Endodermal cell (in vitro differentiated cells): ENCODE measurements around the gene GKN1. TPM values are rescaled to one million over a fixed set of nuclear protein-coding genes. Genes with fewer than 3 reads are reported as not detected.

Source experiments
- DNase-seq: peaks from one replicate; pipeline ENCODE4 v3.0.0-alpha.2; 2017
- H3K27ac ChIP-seq: 2 replicates; pipeline ENCODE4 v1.5.1; 2013; ENCODE audit warnings: mild to moderate bottlenecking, low read depth, low read length, moderate library complexity
- H3K27me3 ChIP-seq: 2 replicates; pipeline ENCODE4 v1.6.1; 2013; ENCODE audit warnings: mild to moderate bottlenecking, low read length, moderate library complexity; ENCODE audit not compliant: insufficient read depth, control insufficient read depth, poor library complexity, severe bottlenecking
- H3K36me3 ChIP-seq: 2 replicates; pipeline ENCODE4 v1.7.0; 2013; ENCODE audit warnings: mild to moderate bottlenecking, low read length, moderate library complexity; ENCODE audit not compliant: control insufficient read depth, insufficient read depth
- H3K4me1 ChIP-seq: one replicate; pipeline ENCODE4 v1.7.0; 2013; ENCODE audit warnings: low read length; ENCODE audit not compliant: control insufficient read depth, insufficient read depth
- H3K4me3 ChIP-seq: 2 replicates; pipeline ENCODE4 v1.5.1; 2013; ENCODE audit warnings: mild to moderate bottlenecking, low read length, moderate library complexity
- H3K9ac ChIP-seq: 2 replicates; pipeline ENCODE4 v1.6.1; 2013; ENCODE audit warnings: mild to moderate bottlenecking, low read length, moderate library complexity; ENCODE audit not compliant: poor library complexity, severe bottlenecking; ENCODE audit errors: extremely low read depth
- H3K9me3 ChIP-seq: 2 replicates; pipeline ENCODE4 v1.6.1; 2013; ENCODE audit warnings: mild to moderate bottlenecking, low read length, moderate library complexity; ENCODE audit not compliant: control insufficient read depth
- H3K27ac Mint-ChIP-seq: 2 replicates; pipeline ENCODE4 v1.8.0; 2020; ENCODE audit warnings: mixed read lengths
- H3K27me3 Mint-ChIP-seq: 2 replicates; pipeline ENCODE4 v1.8.0; 2021; ENCODE audit warnings: mild to moderate bottlenecking, mixed read lengths; ENCODE audit not compliant: insufficient read depth
- H3K36me3 Mint-ChIP-seq: 2 replicates; pipeline ENCODE4 v1.8.0; 2020; ENCODE audit warnings: low read depth, mixed read lengths
- H3K4me1 Mint-ChIP-seq: 2 replicates; pipeline ENCODE4 v1.8.0; 2020; ENCODE audit warnings: mixed read lengths
- H3K4me3 Mint-ChIP-seq: 2 replicates; pipeline ENCODE4 v1.8.0; 2020; ENCODE audit warnings: mild to moderate bottlenecking, moderate library complexity, mixed read lengths
- H3K9me3 Mint-ChIP-seq: 2 replicates; pipeline ENCODE4 v1.8.0; 2020; ENCODE audit warnings: mild to moderate bottlenecking, mixed read lengths
- WGBS, 2 experiments: methylation state at CpG; one replicate each; pipeline versions ENCODE4 v1.1.5 to v1.1.7; 2013; ENCODE audit warnings: missing lambda C conversion rate in 2 of 2, mixed read lengths in 1 of 2; ENCODE audit not compliant: insufficient coverage in 1 of 2, insufficient read length in 1 of 2; 5-methylcytosine and 5-hydroxymethylcytosine counted together
- total RNA-seq, 2 donors: library from RNA; stranded (reverse); fragmentation: NEBNext Ultra II Directional in 1 of 2; extraction: Animal tissue kit (Norgen Biotek cat#: 25700) in 1 of 2; gene quantifications; 2 replicates in 1 of 2; 3 replicates in 1 of 2; pipeline ENCODE4 v1.2.1, GENCODE V29; 2021
- TF ChIP-seq, protein P1 (sequence below): fragments of 200-600 bp; sonication (generic); conservative IDR thresholded peaks from 2 replicates; pipeline ENCODE4 v1.5.0; 2021; ENCODE audit warnings: antibody characterized with exemption, mild to moderate bottlenecking

Gene GKN1
- total RNA-seq, 2 donors from 2014 or later = not detected

DNA sequence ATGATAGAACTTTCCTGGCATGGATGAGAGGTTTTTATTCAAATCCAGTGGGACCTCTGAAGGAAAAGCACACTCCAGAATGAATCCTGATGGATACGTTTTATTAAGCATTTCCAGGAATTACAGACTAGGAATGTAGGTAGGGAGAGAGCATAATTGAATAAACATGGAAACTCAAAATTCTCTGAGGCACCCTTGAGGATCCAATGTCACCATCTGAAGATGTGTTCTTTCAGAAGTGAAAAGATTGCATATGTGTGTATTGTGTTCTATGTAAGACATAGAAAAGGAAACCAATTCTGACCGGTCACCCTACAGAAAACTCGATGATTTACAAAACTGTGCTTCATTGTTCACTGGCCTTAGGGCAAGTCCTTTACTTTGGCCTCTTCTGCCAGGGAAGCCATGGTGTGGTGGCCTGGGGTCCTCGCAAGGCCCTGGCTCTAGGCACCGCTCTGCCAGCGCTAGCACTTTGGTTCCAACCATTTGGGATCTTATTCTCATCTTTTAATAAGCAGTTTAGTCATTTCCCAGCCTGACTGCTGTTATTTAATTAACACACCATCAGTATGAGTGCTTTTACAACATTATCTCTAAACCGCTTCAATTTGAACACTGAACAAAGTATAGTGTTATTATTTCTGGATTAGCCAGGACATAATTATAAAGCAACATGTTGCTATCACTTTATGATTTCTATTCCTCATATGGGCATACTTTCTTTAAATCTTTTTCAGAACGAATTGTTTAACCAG is 4.5 kb upstream of the GKN1 start:
- 82 to 84% methylated on average over 7 to 8 of the region's 8 CpGs for WGBS, 2 experiments

DNA sequence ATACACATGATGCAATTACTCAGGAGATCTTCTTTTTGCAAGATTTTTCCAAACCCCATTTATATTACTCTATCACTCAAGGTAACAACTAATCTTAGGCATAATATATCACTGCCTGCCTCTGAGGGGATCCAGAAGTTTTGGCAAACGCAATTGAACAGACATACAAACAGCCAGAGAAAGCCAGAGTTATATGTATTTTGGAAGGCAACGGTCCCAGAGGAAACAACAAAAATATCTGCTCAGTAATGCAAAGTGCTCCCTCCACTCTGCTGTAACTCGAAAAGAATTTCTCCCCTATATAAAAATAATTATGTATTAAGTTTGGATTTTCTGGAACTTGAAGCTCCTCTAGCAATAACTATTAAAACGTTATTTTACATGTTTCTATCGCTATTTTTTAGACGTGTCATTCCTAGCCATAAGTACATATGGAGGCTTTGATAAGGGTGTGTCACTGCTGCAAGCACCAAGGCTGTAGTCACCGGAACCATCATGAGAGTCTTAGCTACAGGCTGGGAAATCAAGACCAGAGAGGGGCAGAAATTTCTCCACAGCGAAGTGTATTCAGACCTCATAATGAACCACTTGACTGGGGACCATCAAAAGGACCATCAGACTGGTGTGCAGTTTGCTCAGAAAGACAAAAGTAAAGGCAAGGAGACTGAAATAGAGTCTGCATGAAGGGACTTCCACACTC is 3.7 kb upstream of the GKN1 start:
- H3K4me1 Mint-ChIP-seq = no peaks in the 10 kb centered on the region
- no peaks in the 10 kb centered on the region for H3K36me3 Mint-ChIP-seq
- WGBS, 2 experiments = 91 to 94% methylated on average over 6 to 7 of the region's 8 CpGs
- Histone ChIP-seq H3K9ac (no peak overlapping the region), H3K9me3 (no peaks in the 10 kb centered on the region), H3K36me3 (no peaks in the 10 kb centered on the region), H3K4me1 (no peaks in the 10 kb centered on the region), H3K4me3 (no peak overlapping the region), H3K27me3 (peaks cover 5% of the 10 kb centered on the region), H3K27ac (no peak overlapping the region)
- no peak overlapping the region for H3K4me3 Mint-ChIP-seq
- no peak for DNase-seq
- H3K27ac Mint-ChIP-seq = no peak overlapping the region
- no peaks in the 10 kb centered on the region for H3K9me3 Mint-ChIP-seq
- H3K27me3 Mint-ChIP-seq = no peaks in the 10 kb centered on the region
- TF ChIP-seq, protein P1, sequence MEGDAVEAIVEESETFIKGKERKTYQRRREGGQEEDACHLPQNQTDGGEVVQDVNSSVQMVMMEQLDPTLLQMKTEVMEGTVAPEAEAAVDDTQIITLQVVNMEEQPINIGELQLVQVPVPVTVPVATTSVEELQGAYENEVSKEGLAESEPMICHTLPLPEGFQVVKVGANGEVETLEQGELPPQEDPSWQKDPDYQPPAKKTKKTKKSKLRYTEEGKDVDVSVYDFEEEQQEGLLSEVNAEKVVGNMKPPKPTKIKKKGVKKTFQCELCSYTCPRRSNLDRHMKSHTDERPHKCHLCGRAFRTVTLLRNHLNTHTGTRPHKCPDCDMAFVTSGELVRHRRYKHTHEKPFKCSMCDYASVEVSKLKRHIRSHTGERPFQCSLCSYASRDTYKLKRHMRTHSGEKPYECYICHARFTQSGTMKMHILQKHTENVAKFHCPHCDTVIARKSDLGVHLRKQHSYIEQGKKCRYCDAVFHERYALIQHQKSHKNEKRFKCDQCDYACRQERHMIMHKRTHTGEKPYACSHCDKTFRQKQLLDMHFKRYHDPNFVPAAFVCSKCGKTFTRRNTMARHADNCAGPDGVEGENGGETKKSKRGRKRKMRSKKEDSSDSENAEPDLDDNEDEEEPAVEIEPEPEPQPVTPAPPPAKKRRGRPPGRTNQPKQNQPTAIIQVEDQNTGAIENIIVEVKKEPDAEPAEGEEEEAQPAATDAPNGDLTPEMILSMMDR = no peak

More for the DNA sequence above, 4.5 kb upstream of the GKN1 start:
- Mint-ChIP-seq H3K27ac (no peak overlapping the region), H3K4me3 (no peak overlapping the region), H3K27me3 (no peaks in the 10 kb centered on the region), H3K9me3 (no peaks in the 10 kb centered on the region), H3K4me1 (no peaks in the 10 kb centered on the region), H3K36me3 (no peaks in the 10 kb centered on the region)
- no peaks in the 10 kb centered on the region for H3K9me3 ChIP-seq
- H3K27me3 ChIP-seq = peaks cover 5% of the 10 kb centered on the region
- DNase-seq = no peak
- H3K4me1 ChIP-seq = no peaks in the 10 kb centered on the region
- no peak overlapping the region for H3K9ac ChIP-seq
- TF ChIP-seq, protein P1 = no peak
- H3K27ac ChIP-seq = no peak overlapping the region
- H3K36me3 ChIP-seq = no peaks in the 10 kb centered on the region
- H3K4me3 ChIP-seq = no peak overlapping the region

DNA sequence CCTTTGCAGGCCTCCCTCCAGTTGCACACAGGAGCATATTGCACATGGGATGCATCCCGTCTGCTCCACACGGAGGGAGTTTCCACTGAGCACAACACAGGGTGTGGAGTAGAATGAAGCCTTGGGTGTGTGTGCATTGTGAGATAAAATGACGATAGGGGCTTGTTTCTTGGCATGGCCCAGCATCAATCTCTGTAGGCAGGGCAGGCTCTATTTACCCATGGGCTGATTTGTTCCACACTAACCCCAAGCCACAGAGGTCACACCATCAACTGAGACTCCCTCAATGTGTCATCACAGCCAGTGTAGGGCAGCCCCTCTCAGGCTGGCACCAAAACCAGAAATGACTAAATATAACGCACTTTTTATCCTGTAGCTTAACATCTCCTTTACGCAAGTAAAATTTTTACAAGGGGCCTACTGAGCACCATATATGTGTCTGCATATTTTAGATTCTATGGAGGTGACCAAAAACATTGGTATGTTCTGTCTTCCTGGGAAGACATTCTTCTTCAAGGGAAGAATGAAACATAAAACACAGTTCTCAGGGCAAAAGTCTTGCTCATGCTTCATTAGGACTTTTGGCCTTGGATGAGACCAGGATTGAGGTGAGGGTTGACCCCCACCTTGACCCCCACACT is 2.7 kb upstream of the GKN1 start:
- H3K36me3 Mint-ChIP-seq = no peaks in the 10 kb centered on the region
- WGBS, 2 experiments = 90 to 93% methylated on average over 2 to 5 of the region's 5 CpGs
- Histone ChIP-seq H3K4me3 (no peak overlapping the region), H3K9ac (no peak overlapping the region), H3K9me3 (no peaks in the 10 kb centered on the region), H3K27me3 (no peaks in the 10 kb centered on the region), H3K27ac (no peak overlapping the region), H3K36me3 (no peaks in the 10 kb centered on the region), H3K4me1 (no peaks in the 10 kb centered on the region)
- H3K27ac Mint-ChIP-seq = no peak overlapping the region
- DNase-seq = no peak
- TF ChIP-seq, protein P1 = no peak
- H3K4me3 Mint-ChIP-seq = no peak overlapping the region
- H3K27me3 Mint-ChIP-seq = no peaks in the 10 kb centered on the region
- H3K9me3 Mint-ChIP-seq = no peaks in the 10 kb centered on the region
- H3K4me1 Mint-ChIP-seq = no peaks in the 10 kb centered on the region
